HEK293T (cell line): Measurements from ENCODE around the gene NPDC1.

ENCODE experiments used
- ARNT ChIP-seq: fragments of 450-650 bp; IDR thresholded peaks from 2 replicates; pipeline ENCODE4 v1.6.1; 2017; ENCODE audit warnings: mild to moderate bottlenecking
- BHLHE40 ChIP-seq: fragments of 450-650 bp; IDR thresholded peaks from 2 replicates; pipeline ENCODE4 v1.6.1; 2016; ENCODE audit warnings: mild to moderate bottlenecking, moderate library complexity, borderline replicate concordance
- CTBP1 ChIP-seq: fragments of 450-650 bp; IDR thresholded peaks from 2 replicates; pipeline ENCODE4 v1.6.1; 2016; ENCODE audit warnings: borderline replicate concordance
- ELF4 ChIP-seq: fragments of 450-650 bp; IDR thresholded peaks from 2 replicates; pipeline ENCODE4 v1.6.1; 2017; ENCODE audit warnings: antibody characterized with exemption
- FOXA1 ChIP-seq: fragments of 450-650 bp; IDR thresholded peaks from 2 replicates; pipeline ENCODE4 v1.6.1; 2016; ENCODE audit warnings: mild to moderate bottlenecking
- FOXK2 ChIP-seq: fragments of 450-650 bp; IDR thresholded peaks from 2 replicates; pipeline ENCODE4 v1.6.1; 2016; ENCODE audit warnings: mild to moderate bottlenecking
- FOXM1 ChIP-seq: fragments of 450-650 bp; IDR thresholded peaks from 2 replicates; pipeline ENCODE4 v1.6.1; 2017; ENCODE audit warnings: mild to moderate bottlenecking, borderline replicate concordance
- HDGF ChIP-seq: fragments of 450-650 bp; IDR thresholded peaks from 2 replicates; pipeline ENCODE4 v1.6.1; 2017; ENCODE audit warnings: antibody characterized with exemption, borderline replicate concordance
- L3MBTL2 ChIP-seq: fragments of 450-650 bp; conservative IDR thresholded peaks from 2 replicates; pipeline ENCODE4 v1.6.1; 2016; ENCODE audit warnings: mild to moderate bottlenecking
- PKNOX1 ChIP-seq: fragments of 450-650 bp; IDR thresholded peaks from 2 replicates; pipeline ENCODE4 v1.6.1; 2016
- SP1 ChIP-seq: fragments of 450-650 bp; IDR thresholded peaks from 2 replicates; pipeline ENCODE4 v1.6.1; 2017
- SUZ12 ChIP-seq: fragments of 450-650 bp; IDR thresholded peaks from 2 replicates; pipeline ENCODE4 v1.6.1; 2016; ENCODE audit warnings: mild to moderate bottlenecking
- TARDBP ChIP-seq: fragments of 450-650 bp; IDR thresholded peaks from 2 replicates; pipeline ENCODE4 v1.6.1; 2016
- ZNF384 ChIP-seq: fragments of 450-650 bp; IDR thresholded peaks from 2 replicates; pipeline ENCODE4 v1.6.1; 2016

GRCh38 chr9:137051145-137051724 lies 5.3 kb upstream of the NPDC1 start:
- TF ChIP-seq L3MBTL2 (no peak), FOXK2 (no peak), SP1 (no peak), FOXA1 (no peak), PKNOX1 (no peak), ARNT (no peak), CTBP1 (no peak), FOXM1 (no peak), BHLHE40 (no peak), HDGF (no peak), ELF4 (no peak), ZNF384 (no peak), SUZ12 (no peak), TARDBP (no peak)
